Measurements from ENCODE around the gene FAM120A.

FAM120A gene

GRCh38 chr9:93613174-93613573 is 161.7 kb downstream of the FAM120A start:
- TF ChIP-seq, protein P1, sequence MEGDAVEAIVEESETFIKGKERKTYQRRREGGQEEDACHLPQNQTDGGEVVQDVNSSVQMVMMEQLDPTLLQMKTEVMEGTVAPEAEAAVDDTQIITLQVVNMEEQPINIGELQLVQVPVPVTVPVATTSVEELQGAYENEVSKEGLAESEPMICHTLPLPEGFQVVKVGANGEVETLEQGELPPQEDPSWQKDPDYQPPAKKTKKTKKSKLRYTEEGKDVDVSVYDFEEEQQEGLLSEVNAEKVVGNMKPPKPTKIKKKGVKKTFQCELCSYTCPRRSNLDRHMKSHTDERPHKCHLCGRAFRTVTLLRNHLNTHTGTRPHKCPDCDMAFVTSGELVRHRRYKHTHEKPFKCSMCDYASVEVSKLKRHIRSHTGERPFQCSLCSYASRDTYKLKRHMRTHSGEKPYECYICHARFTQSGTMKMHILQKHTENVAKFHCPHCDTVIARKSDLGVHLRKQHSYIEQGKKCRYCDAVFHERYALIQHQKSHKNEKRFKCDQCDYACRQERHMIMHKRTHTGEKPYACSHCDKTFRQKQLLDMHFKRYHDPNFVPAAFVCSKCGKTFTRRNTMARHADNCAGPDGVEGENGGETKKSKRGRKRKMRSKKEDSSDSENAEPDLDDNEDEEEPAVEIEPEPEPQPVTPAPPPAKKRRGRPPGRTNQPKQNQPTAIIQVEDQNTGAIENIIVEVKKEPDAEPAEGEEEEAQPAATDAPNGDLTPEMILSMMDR (conservative IDR thresholded peaks at IDR 0.05; ENCODE audit: low read depth, low read length), result no peak
- H3K4me2 ChIP-seq, result no peak overlapping the region
- no peaks in the 10 kb centered on the region for H3K4me1 ChIP-seq (ENCODE audit: low read depth, poor library complexity, severe bottlenecking)
- no peak overlapping the region for H2AFZ ChIP-seq (ENCODE audit: low read depth)
- no peak overlapping the region for H3K9ac ChIP-seq
- H3K4me3 ChIP-seq (IDR thresholded peaks at IDR 0.05; ENCODE audit: insufficient read depth, low read depth, low read length), result no peak overlapping the region
- H3K79me2 ChIP-seq (ENCODE audit: insufficient read depth, low read depth), result peaks cover 7% of the 10 kb centered on the region; the same call in 1 of the 2 replicates
- H3K36me3 ChIP-seq (ENCODE audit: insufficient read depth), result no peaks in the 10 kb centered on the region
- H3K27me3 ChIP-seq (ENCODE audit: insufficient read depth, low read depth), result no peaks in the 10 kb centered on the region
- H3K27ac ChIP-seq, result no peak overlapping the region
- H4K20me1 ChIP-seq (ENCODE audit: insufficient read depth), result no peaks in the 10 kb centered on the region

GRCh38 chr9:93613791-93614190 is 162.3 kb downstream of the FAM120A start:
- no peak overlapping the region for H2AFZ ChIP-seq (ENCODE audit: low read depth)
- TF ChIP-seq, protein P1 (conservative IDR thresholded peaks at IDR 0.05; ENCODE audit: low read depth, low read length), result no peak
- H3K4me3 ChIP-seq (IDR thresholded peaks at IDR 0.05; ENCODE audit: insufficient read depth, low read depth, low read length), result no peak overlapping the region
- H3K79me2 ChIP-seq (ENCODE audit: insufficient read depth, low read depth), result peaks cover 7% of the 10 kb centered on the region; the same call in 1 of the 2 replicates
- H3K9ac ChIP-seq, result no peak overlapping the region
- no peaks in the 10 kb centered on the region for H4K20me1 ChIP-seq (ENCODE audit: insufficient read depth)
- no peak overlapping the region for H3K27ac ChIP-seq
- no peaks in the 10 kb centered on the region for H3K27me3 ChIP-seq (ENCODE audit: insufficient read depth, low read depth)
- H3K4me1 ChIP-seq (ENCODE audit: low read depth, poor library complexity, severe bottlenecking), result no peaks in the 10 kb centered on the region
- H3K36me3 ChIP-seq (ENCODE audit: insufficient read depth), result no peaks in the 10 kb centered on the region
- H3K4me2 ChIP-seq, result no peak overlapping the region

DNA sequence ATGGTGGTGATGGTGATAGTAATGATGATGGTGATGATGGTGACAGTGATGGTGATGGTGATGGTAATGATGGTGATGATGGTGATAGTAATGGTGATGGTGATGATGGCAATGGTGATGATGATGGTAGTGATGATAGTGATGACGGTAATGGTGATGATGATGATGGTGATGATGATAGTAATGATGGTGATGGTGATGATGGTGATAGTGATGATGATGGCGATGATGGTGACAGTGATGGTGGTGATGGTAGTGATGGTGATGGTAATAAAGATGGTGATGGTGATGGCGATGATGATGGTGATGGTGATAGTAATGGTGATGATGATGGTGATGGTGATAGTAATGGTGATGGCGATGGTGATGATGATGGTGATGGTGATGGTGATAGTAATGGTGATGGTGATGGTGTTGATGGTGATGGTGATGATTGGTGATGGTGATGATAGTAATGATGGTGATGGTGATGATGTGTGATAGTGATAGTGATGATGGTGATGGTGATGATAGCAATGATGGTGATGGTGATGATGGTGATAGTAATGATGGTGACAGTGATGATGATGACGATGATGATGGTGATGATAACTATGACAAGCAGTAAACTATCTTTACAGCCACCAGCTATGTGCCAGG is 163.5 kb downstream of the FAM120A start:
- Histone ChIP-seq H3K79me2 (ENCODE audit: insufficient read depth, low read depth) (peaks cover 6% of the 10 kb centered on the region; the same call in 1 of the 2 replicates), H3K27ac (no peak overlapping the region), H3K4me3 (IDR thresholded peaks at IDR 0.05; ENCODE audit: insufficient read depth, low read depth, low read length) (no peak overlapping the region)

More for the DNA sequence above, 163.5 kb downstream of the FAM120A start:
- Histone ChIP-seq H3K27me3 (ENCODE audit: insufficient read depth, low read depth) (no peaks in the 10 kb centered on the region), H2AFZ (ENCODE audit: low read depth) (no peak overlapping the region), H3K4me1 (ENCODE audit: low read depth, poor library complexity, severe bottlenecking) (no peaks in the 10 kb centered on the region), H3K4me2 (no peak overlapping the region), H4K20me1 (ENCODE audit: insufficient read depth) (no peaks in the 10 kb centered on the region), H3K9ac (no peak overlapping the region), H3K36me3 (ENCODE audit: insufficient read depth) (no peaks in the 10 kb centered on the region)
- TF ChIP-seq, protein P1 (conservative IDR thresholded peaks at IDR 0.05; ENCODE audit: low read depth, low read length), result no peak

Data from KMS-11 (cell line).